GM12878 (cell line): ENCODE data around the gene SCARB1. TPM values are rescaled to one million over a fixed set of nuclear protein-coding genes. Genes with fewer than 3 reads are reported as not detected.
A peak's percentile ranks its signal among the peaks of the same experiment; 100 is the strongest.

Source experiments
- CTCF ChIP-seq, 3 experiments: IDR thresholded peaks in 2 of 3; conservative IDR thresholded peaks in 1 of 3; 2 replicates each; pipeline ENCODE4 v1.5.1; 2011; ENCODE audit warnings: low read depth in 3 of 3, low read length in 3 of 3, mild to moderate bottlenecking in 3 of 3, control low read depth in 2 of 3, moderate library complexity in 2 of 3, inconsistent platforms in 1 of 3, mixed read lengths in 1 of 3; ENCODE audit not compliant: control insufficient read depth in 2 of 3, insufficient read depth in 1 of 3; ENCODE audit errors: extremely low read depth in 1 of 3
- EED ChIP-seq: sonication (generic); IDR thresholded peaks from 2 replicates; pipeline ENCODE4 v1.6.1; 2016; ENCODE audit warnings: antibody characterized with exemption, low read depth
- IKZF1 ChIP-seq: fragments of 450-650 bp; conservative IDR thresholded peaks from 2 replicates; pipeline ENCODE4 v1.6.1; 2017; ENCODE audit warnings: antibody characterized with exemption, mild to moderate bottlenecking
- NR2F1 ChIP-seq: fragments of 450-650 bp; conservative IDR thresholded peaks from 2 replicates; pipeline ENCODE4 v1.6.1; 2017; ENCODE audit warnings: mild to moderate bottlenecking
- RAD21 ChIP-seq: IDR thresholded peaks from 2 replicates; pipeline ENCODE4 v1.6.1; 2011; ENCODE audit warnings: mild to moderate bottlenecking, low read depth, low read length, moderate library complexity; ENCODE audit not compliant: insufficient read depth
- RUNX3 ChIP-seq: IDR thresholded peaks from 2 replicates; pipeline ENCODE4 v1.6.1; 2012; ENCODE audit warnings: low read length, inconsistent platforms
- TCF3 ChIP-seq: IDR thresholded peaks from 2 replicates; pipeline ENCODE4 v1.6.1; 2012; ENCODE audit warnings: low read depth, mild to moderate bottlenecking, low read length, borderline replicate concordance; ENCODE audit not compliant: insufficient read depth
- ZNF384 ChIP-seq: IDR thresholded peaks from 2 replicates; pipeline ENCODE4 v1.6.1; 2012; ENCODE audit warnings: low read depth, mild to moderate bottlenecking, low read length, improper control_type of control experiment, borderline replicate concordance
- polyA plus RNA-seq, 11 experiments: library from polyadenylated mRNA; depleted of rRNA in 4 of 11; unstranded in 6 of 11; stranded (reverse) in 5 of 11; fragments of >200 nt; fragmentation: Nextera tagmentation in 4 of 11; fragmentation: Illumina TruSeq in 1 of 11; extraction: Ambion mirVana in 4 of 11; extraction: Trizol in 1 of 11; gene quantifications; 1 replicate in 1 of 11; 2 replicates in 10 of 11; pipeline versions ENCODE4 v1.2.1 to v1.2.3, GENCODE V29; 2011 to 2016; ENCODE audit warnings: inconsistent platforms in 2 of 11, missing spikeins in 2 of 11, low read depth in 1 of 11
- total RNA-seq, 4 experiments: library from RNA; depleted of rRNA in 3 of 4; stranded (reverse); fragments of >200 nt in 3 of 4; fragmentation: Illumina TruSeq in 1 of 4; extraction: Trizol in 1 of 4; gene quantifications; 2 replicates each; pipeline versions ENCODE4 v1.2.1 to v1.2.3, GENCODE V29; 2013 to 2021
- TF ChIP-seq, protein P1 (sequence below): IDR thresholded peaks from 2 replicates; pipeline ENCODE4 v1.6.1; 2012; ENCODE audit warnings: low read length, inconsistent platforms

SCARB1 gene
- total and polyA plus RNA-seq, 10 of the 15 experiments (the other 5 are each of a cell fraction or from before 2014, with no cell fraction given), result 0.34 to 104 (median 63.1) TPM

GRCh38 chr12:124884587-124885438 is 21.1 kb upstream of the SCARB1 start (continued):
- TF ChIP-seq ZNF384, result no peak
- TF ChIP-seq EED, result peak; percentile 29; the same call in 1 of the 2 replicates
- peak; percentile 48 for TF ChIP-seq IKZF1
- TF ChIP-seq, protein P1, sequence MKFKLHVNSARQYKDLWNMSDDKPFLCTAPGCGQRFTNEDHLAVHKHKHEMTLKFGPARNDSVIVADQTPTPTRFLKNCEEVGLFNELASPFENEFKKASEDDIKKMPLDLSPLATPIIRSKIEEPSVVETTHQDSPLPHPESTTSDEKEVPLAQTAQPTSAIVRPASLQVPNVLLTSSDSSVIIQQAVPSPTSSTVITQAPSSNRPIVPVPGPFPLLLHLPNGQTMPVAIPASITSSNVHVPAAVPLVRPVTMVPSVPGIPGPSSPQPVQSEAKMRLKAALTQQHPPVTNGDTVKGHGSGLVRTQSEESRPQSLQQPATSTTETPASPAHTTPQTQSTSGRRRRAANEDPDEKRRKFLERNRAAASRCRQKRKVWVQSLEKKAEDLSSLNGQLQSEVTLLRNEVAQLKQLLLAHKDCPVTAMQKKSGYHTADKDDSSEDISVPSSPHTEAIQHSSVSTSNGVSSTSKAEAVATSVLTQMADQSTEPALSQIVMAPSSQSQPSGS, result no peak
- TF ChIP-seq RUNX3, result peak; percentile 13; the same call in 1 of the 2 replicates
- 0 out of 2 replicates have a peak, but pooled peaks have one; percentile 20 for TF ChIP-seq TCF3
- TF ChIP-seq NR2F1, result no peak
- TF ChIP-seq CTCF (IDR thresholded peaks at IDR 0.05 in 2 of 3, conservative IDR thresholded peaks at IDR 0.05 in 1 of 3; ENCODE audit: control insufficient read depth in 2 of 3, extremely low read depth in 1 of 3, insufficient read depth in 1 of 3, low read depth in 3 of 3, low read length in 3 of 3), result peak; percentile 8 to 22 (median 9); a peak in 2 of 6 replicates
- TF ChIP-seq RAD21, result peak; percentile 21; the same call in 1 of the 2 replicates
- TF ChIP-seq, all 136 proteins: peak for 10
